ENCODE measurements around the gene RGL1. TPM values are rescaled to one million over a fixed set of nuclear protein-coding genes. Genes with fewer than 3 reads are reported as not detected.

RGL1 gene
- total RNA-seq, 1 experiment from 2014 or later: 1.5 TPM

DNA sequence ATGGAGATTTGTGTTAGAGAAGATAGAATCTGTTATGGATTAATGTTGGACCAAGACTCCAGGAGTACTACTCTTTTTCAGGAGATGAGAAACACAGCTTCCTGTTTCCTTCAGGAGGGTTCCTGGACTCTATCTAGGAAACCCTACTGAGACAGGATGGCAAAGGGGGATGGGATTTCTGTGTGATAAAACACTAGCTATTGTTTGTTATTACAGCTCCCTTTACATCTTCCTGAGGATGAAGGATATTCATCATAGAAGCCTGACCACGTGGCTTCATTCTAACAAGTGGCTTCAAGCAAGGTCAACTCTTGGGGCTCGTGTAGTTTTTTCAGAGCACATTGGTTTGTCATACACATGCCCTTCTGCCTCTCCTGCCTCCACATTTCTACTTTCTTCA, 33.3 kb downstream of the RGL1 start:
- Histone ChIP-seq H3K27ac (ENCODE audit: low read length) (no peak overlapping the region), H3K9me3 (ENCODE audit: low read length) (no peaks in the 10 kb centered on the region), H3K79me2 (ENCODE audit: low read length) (no peaks in the 10 kb centered on the region), H3K36me3 (ENCODE audit: low read depth, low read length) (no peaks in the 10 kb centered on the region), H3K4me3 (ENCODE audit: low read length) (no peak overlapping the region), H3K4me2 (ENCODE audit: low read length) (no peak overlapping the region), H3K9me2 (replicated peaks; ENCODE audit: low read length) (no peaks in the 10 kb centered on the region), H4K20me1 (ENCODE audit: low read length) (no peaks in the 10 kb centered on the region), H3K9ac (ENCODE audit: low read length) (no peak overlapping the region), H3K27me3 (ENCODE audit: low read length) (no peaks in the 10 kb centered on the region), H2AFZ (ENCODE audit: low read length) (no peak overlapping the region), H3K4me1 (ENCODE audit: insufficient read depth, low read length) (peaks cover 28% of the 10 kb centered on the region), H3F3A (ENCODE audit: low read length, unreplicated experiment) (no peaks in the 10 kb centered on the region)
- ChIA-PET POLR2A (ENCODE audit: unreplicated experiment) (no interaction called here), CTCF (no interaction called here)
- ATAC-seq: no peak
- TF ChIP-seq, protein P1, sequence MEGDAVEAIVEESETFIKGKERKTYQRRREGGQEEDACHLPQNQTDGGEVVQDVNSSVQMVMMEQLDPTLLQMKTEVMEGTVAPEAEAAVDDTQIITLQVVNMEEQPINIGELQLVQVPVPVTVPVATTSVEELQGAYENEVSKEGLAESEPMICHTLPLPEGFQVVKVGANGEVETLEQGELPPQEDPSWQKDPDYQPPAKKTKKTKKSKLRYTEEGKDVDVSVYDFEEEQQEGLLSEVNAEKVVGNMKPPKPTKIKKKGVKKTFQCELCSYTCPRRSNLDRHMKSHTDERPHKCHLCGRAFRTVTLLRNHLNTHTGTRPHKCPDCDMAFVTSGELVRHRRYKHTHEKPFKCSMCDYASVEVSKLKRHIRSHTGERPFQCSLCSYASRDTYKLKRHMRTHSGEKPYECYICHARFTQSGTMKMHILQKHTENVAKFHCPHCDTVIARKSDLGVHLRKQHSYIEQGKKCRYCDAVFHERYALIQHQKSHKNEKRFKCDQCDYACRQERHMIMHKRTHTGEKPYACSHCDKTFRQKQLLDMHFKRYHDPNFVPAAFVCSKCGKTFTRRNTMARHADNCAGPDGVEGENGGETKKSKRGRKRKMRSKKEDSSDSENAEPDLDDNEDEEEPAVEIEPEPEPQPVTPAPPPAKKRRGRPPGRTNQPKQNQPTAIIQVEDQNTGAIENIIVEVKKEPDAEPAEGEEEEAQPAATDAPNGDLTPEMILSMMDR (conservative IDR thresholded peaks at IDR 0.05; ENCODE audit: low read depth, low read length): no peak
- TF ChIP-seq EZH2phosphoT487 (IDR thresholded peaks at IDR 0.05; ENCODE audit: borderline replicate concordance, low read length) (no peak), EZH2 (IDR thresholded peaks at IDR 0.05; ENCODE audit: low read length, unreplicated experiment) (no peak)
- DNase-seq: no peak
- BruUV-seq (replicated peaks): no TSS peak
- intact Hi-C loops (cut with micrococcal nuclease): no loop called here

DNA sequence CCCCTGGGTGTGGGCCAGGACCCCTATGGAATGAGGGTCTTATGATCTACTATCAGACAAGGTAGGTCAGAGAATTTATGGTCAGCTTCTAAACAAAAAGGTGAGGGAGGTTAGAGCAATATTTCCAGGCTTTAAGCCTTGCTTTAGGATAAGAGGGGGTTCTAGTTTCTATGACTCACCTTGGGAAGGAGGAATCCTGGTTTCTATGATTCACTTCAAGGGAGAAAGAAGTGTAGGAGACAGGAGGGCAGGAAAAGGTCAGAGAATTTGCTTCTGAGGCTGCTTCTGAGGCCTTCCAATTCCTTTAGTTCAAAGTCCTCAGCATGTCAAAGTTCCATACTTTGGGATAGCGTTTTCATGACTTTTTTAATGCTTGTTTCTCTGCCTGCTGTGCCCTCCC, 35.2 kb downstream of the RGL1 start:
- Histone ChIP-seq H4K20me1 (ENCODE audit: low read length) (no peaks in the 10 kb centered on the region), H3K36me3 (ENCODE audit: low read depth, low read length) (no peaks in the 10 kb centered on the region), H3K79me2 (ENCODE audit: low read length) (no peaks in the 10 kb centered on the region), H3K9me3 (ENCODE audit: low read length) (no peaks in the 10 kb centered on the region), H3K9ac (ENCODE audit: low read length) (no peak overlapping the region), H3K27ac (ENCODE audit: low read length) (no peak overlapping the region), H3K4me2 (ENCODE audit: low read length) (peak overlapping the region; percentile 23; the same call in 1 of the 2 replicates), H2AFZ (ENCODE audit: low read length) (no peak overlapping the region), H3K4me1 (ENCODE audit: insufficient read depth, low read length) (peaks cover 32% of the 10 kb centered on the region), H3F3A (ENCODE audit: low read length, unreplicated experiment) (no peaks in the 10 kb centered on the region), H3K4me3 (ENCODE audit: low read length) (no peak overlapping the region), H3K27me3 (ENCODE audit: low read length) (no peaks in the 10 kb centered on the region), H3K9me2 (replicated peaks; ENCODE audit: low read length) (no peaks in the 10 kb centered on the region)
- ChIA-PET CTCF (no interaction called here), POLR2A (ENCODE audit: unreplicated experiment) (no interaction called here)
- no peak for ATAC-seq
- no TSS peak for BruUV-seq (replicated peaks)
- TF ChIP-seq EZH2phosphoT487 (IDR thresholded peaks at IDR 0.05; ENCODE audit: borderline replicate concordance, low read length): no peak
- intact Hi-C loops (cut with micrococcal nuclease): no loop called here
- peak; percentile 53 for DNase-seq

DNA sequence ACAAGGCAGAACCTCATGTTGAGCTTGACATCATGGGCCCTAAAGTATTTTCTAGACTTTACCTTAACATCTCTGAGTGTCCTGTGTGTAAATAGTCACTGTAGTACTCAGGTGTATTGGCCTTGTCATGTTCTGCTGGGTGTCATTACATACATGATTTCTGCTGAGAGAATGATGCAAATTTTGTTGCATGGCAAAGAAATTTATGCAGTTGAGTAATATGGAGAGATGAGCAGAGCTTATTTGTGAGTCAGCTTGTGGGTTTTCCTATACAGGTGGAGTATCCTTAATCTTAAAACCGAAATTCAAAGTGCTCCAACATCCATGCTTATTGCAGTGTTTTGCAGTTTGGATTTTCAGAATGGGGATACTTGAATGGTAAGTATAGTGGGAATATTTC, 36.6 kb downstream of the RGL1 start:
- DNase-seq: peak; percentile 41
- POLR2A ChIA-PET (ENCODE audit: unreplicated experiment): no interaction called here

More for the DNA sequence above, 36.6 kb downstream of the RGL1 start:
- intact Hi-C loops (cut with micrococcal nuclease): no loop called here
- ATAC-seq: 0 out of 2 replicates have a peak, but pooled peaks have one; percentile 24
- peak overlapping the region; percentile 79 for H3K27ac ChIP-seq (ENCODE audit: low read length)
- peaks cover 40% of the 10 kb centered on the region for H3K4me1 ChIP-seq (ENCODE audit: insufficient read depth, low read length)
- H3K9ac ChIP-seq (ENCODE audit: low read length): no peak overlapping the region
- TF ChIP-seq, protein P1 (conservative IDR thresholded peaks at IDR 0.05; ENCODE audit: low read depth, low read length): no peak
- H3K9me3 ChIP-seq (ENCODE audit: low read length): no peaks in the 10 kb centered on the region
- CTCF ChIA-PET: no interaction called here
- H3K9me2 ChIP-seq (replicated peaks; ENCODE audit: low read length): no peaks in the 10 kb centered on the region
- H3K27me3 ChIP-seq (ENCODE audit: low read length): no peaks in the 10 kb centered on the region
- no peaks in the 10 kb centered on the region for H4K20me1 ChIP-seq (ENCODE audit: low read length)
- H3F3A ChIP-seq (ENCODE audit: low read length, unreplicated experiment): no peaks in the 10 kb centered on the region
- no TSS peak for BruUV-seq (replicated peaks)
- H3K4me2 ChIP-seq (ENCODE audit: low read length): 0 out of 2 replicates have a peak overlapping the region, but pooled peaks have one; percentile 79
- no peaks in the 10 kb centered on the region for H3K36me3 ChIP-seq (ENCODE audit: low read depth, low read length)
- no peak overlapping the region for H3K4me3 ChIP-seq (ENCODE audit: low read length)
- H3K79me2 ChIP-seq (ENCODE audit: low read length): no peaks in the 10 kb centered on the region
- no peak overlapping the region for H2AFZ ChIP-seq (ENCODE audit: low read length)

Measured in PC-3 (cell line).